ENCODE results near the gene TMEM150A. TPM values are rescaled to one million over a fixed set of nuclear protein-coding genes. Genes with fewer than 3 reads are reported as not detected.

Gene TMEM150A
- 13.2 and 15.0 TPM in 2 replicates for total RNA-seq

DNA sequence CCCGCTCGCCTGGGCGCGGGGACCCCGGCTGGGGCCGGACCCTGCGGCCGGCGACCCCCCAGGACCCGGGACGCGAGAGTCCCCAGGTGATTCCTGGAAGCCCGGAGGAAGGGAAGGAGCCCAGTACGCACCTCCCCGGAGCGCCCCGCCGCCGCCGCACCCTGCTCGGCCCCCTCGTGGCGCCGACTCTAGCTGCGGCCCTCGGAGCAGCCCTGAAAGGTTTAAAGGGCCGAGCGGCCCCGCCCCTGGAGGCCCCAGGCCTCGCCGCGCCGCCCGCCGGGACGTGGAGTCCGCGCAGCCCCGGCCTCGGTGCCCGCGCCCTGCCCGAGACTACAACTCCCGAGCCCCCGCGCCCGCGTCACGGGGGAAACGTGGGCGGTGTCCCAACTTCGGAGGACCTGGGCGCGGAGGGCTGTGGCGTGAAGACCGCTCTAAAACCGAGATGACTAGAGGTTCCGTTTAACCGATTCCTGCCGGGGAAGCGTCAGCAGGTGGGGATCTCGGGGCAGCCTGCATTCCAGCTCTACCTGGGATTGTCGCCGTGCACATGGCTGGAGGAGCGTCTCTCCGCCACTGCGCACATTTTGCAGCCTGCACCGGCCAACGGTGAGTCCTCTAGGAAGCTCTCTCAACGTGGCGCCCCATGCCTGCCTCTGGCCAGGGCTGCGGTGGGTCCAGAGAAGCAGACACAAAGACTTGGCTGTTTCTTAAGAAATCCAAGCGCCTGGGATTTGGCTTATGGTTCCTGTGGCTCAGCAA is at the start of gene TMEM150A:
TMEM150A (minus strand) TSS at position 223 of the 759 bp plus-strand sequence. CDS start 750 bp downstream, outside the sequence.
- Mint-ChIP-seq H3K4me3 (peak within 1 kb of the TSS; percentile 90), H3K36me3 (ENCODE audit: low read depth) (peaks cover 43% of the 10 kb centered on the region), H3K27me3 (no peaks in the 10 kb centered on the region), H3K27ac (peak within 1 kb of the TSS; percentile 84), H3K9me3 (no peaks in the 10 kb centered on the region), H3K4me1 (peaks cover 31% of the 10 kb centered on the region)
- DNase-seq (peak; percentile 91), ATAC-seq (ENCODE audit: low read depth) (peak; percentile 97)
- CTCF ChIA-PET = interaction anchor here (0.6 to 1.2 kb wide), 3 partner anchors 15 to 183 kb away, joined by 3 to 7 read pairs (median 4); partner anchors contain the start of gene SH2D6
- TF ChIP-seq CTCF (IDR thresholded peaks at IDR 0.05) = no peak
- POLR2A ChIA-PET = interaction anchor here (0.5 to 3.5 kb wide), 13 partner anchors 8 to 657 kb away, joined by 3 to 28 read pairs (median 7); partner anchors contain the start of genes C2orf68, GGCX, MAT2A and SH2D6
- intact Hi-C loops (cut with micrococcal nuclease) = loop anchor here (1.0 to 2.0 kb wide), 8 partner anchors 10 to 248 kb away; partner anchors contain the start of genes C2orf68, ELMOD3, GGCX and MAT2A

GRCh38 chr2:85652056-85652455 is 49.6 kb upstream of the TMEM150A start:
- Mint-ChIP-seq H3K36me3 (ENCODE audit: low read depth) (peaks cover 66% of the 10 kb centered on the region), H3K4me1 (peaks cover 22% of the 10 kb centered on the region), H3K27me3 (no peaks in the 10 kb centered on the region), H3K27ac (no peak overlapping the region), H3K9me3 (no peaks in the 10 kb centered on the region), H3K4me3 (no peak overlapping the region)
- no peak for TF ChIP-seq CTCF (IDR thresholded peaks at IDR 0.05)
- ChIA-PET POLR2A (no interaction called here), CTCF (interaction anchor here (0.7 to 0.9 kb wide), 2 partner anchors 14 to 175 kb away, joined by 4 to 5 read pairs; no protein-coding TSS in a partner anchor)
- no peak for DNase-seq
- intact Hi-C loops (cut with micrococcal nuclease) = no loop called here
- no peak for ATAC-seq (ENCODE audit: low read depth)

GRCh38 chr2:85651097-85651496 is 48.6 kb upstream of the TMEM150A start:
- ATAC-seq (ENCODE audit: low read depth) (no peak), DNase-seq (no peak)
- peaks cover 71% of the 10 kb centered on the region for H3K36me3 Mint-ChIP-seq (ENCODE audit: low read depth)
- ChIA-PET POLR2A (interaction anchor here (0.6 kb wide), 1 partner anchor 20 kb away, joined by 10 read pairs; no protein-coding TSS in a partner anchor), CTCF (interaction anchor here (0.7 kb wide), 1 partner anchor 14 kb away, joined by 3 read pairs; no protein-coding TSS in a partner anchor)
- no peak overlapping the region for H3K27ac Mint-ChIP-seq
- H3K4me1 Mint-ChIP-seq = peaks cover 24% of the 10 kb centered on the region
- no peaks in the 10 kb centered on the region for H3K27me3 Mint-ChIP-seq
- no peak for TF ChIP-seq CTCF (IDR thresholded peaks at IDR 0.05)
- no peaks in the 10 kb centered on the region for H3K9me3 Mint-ChIP-seq
- H3K4me3 Mint-ChIP-seq = no peak overlapping the region
- intact Hi-C loops (cut with micrococcal nuclease) = loop anchor here (1.0 kb wide), 1 partner anchor 19 kb away; no protein-coding TSS in a partner anchor

DNA sequence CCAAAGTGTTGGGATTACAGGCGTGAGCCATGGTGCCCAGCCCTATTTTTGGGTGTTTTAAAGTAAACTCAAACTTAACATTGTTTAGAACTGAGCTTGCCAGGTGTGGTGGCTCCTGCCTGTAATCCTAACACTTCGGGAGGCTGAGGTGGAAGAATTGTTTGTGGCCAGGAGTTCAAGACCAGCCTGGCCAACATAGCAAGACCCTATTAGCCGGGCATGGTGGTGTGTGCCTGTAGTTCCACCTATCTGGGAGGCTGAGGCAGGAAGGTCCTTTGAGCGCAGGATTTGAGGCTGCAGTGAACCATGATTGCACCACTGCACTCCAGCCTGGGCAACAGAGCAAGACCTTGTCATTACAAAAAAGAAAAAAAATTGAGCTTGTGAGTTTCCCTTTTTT is 48.0 kb upstream of the TMEM150A start:
- Mint-ChIP-seq H3K4me3 (no peak overlapping the region), H3K4me1 (peaks cover 24% of the 10 kb centered on the region), H3K36me3 (ENCODE audit: low read depth) (peaks cover 75% of the 10 kb centered on the region), H3K27me3 (no peaks in the 10 kb centered on the region), H3K27ac (no peak overlapping the region), H3K9me3 (no peaks in the 10 kb centered on the region)
- ChIA-PET POLR2A (interaction anchor here (0.6 kb wide), 1 partner anchor 19 kb away, joined by 10 read pairs; no protein-coding TSS in a partner anchor), CTCF (interaction anchor here (0.7 kb wide), 1 partner anchor 14 kb away, joined by 3 read pairs; no protein-coding TSS in a partner anchor)
- DNase-seq (no peak), ATAC-seq (ENCODE audit: low read depth) (no peak)
- TF ChIP-seq CTCF (IDR thresholded peaks at IDR 0.05) = no peak
- intact Hi-C loops (cut with micrococcal nuclease) = no loop called here
